HUES64 (cell line): ENCODE results near the gene ADCY9.

Experiments
- H3K27ac ChIP-seq: 2 replicates; pipeline ENCODE4 v1.7.0; 2013; ENCODE audit warnings: low read depth, low read length, inconsistent platforms
- H3K27me3 ChIP-seq: 2 replicates; pipeline ENCODE4 v1.6.1; 2013; ENCODE audit warnings: mild to moderate bottlenecking, low read length; ENCODE audit not compliant: insufficient read depth
- H3K36me3 ChIP-seq: 2 replicates; pipeline ENCODE4 v1.6.1; 2013; ENCODE audit warnings: mild to moderate bottlenecking, low read length; ENCODE audit not compliant: insufficient read depth
- H3K4me1 ChIP-seq: 2 replicates; pipeline ENCODE4 v1.6.1; 2013; ENCODE audit warnings: mild to moderate bottlenecking, low read length, moderate library complexity; ENCODE audit not compliant: insufficient read depth
- H3K4me3 ChIP-seq: 2 replicates; pipeline ENCODE4 v1.5.1; 2013; ENCODE audit warnings: mild to moderate bottlenecking, low read length, moderate library complexity
- H3K9ac ChIP-seq: 2 replicates; pipeline ENCODE4 v1.6.1; 2013; ENCODE audit warnings: mild to moderate bottlenecking, low read depth, low read length
- H3K9me3 ChIP-seq: 2 replicates; pipeline ENCODE4 v1.6.1; 2013; ENCODE audit warnings: low read depth, low read length; ENCODE audit not compliant: insufficient read depth
- WGBS: fragments of 150-250, 120-280 bp; methylation state at CpG from one replicate; pipeline ENCODE4 v1.1.7; 2013; ENCODE audit warnings: missing lambda C conversion rate; 5-methylcytosine and 5-hydroxymethylcytosine counted together

ADCY9 gene

DNA sequence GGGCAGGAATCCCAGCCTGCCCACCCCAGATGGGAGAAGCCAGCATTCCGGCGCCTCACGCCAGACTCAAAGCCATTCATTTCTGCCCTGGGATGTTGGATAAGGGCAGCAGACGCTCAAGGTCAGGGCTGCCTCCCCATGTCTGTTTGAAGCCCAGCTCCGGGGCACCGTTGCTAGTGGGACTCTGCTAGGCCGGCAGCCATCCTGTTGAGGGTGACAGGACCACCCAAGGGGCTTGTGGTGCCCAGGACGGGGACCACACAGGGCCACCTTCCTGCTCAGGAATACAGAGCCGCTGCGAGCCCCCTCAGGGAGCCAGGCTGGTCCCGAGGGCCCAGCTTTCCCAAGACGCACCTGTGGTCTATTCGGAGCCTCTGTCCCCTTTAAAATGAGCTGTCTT is 134.0 kb downstream of the ADCY9 start:
- H3K4me3 ChIP-seq: no peak overlapping the region
- H3K36me3 ChIP-seq: 0 out of 2 replicates have a peak, but pooled peaks cover under 1% of the 10 kb centered on the region
- H3K9me3 ChIP-seq: no peaks in the 10 kb centered on the region
- H3K4me1 ChIP-seq: no peaks in the 10 kb centered on the region
- WGBS: 94% methylated on average over 13 of the region's 13 CpGs
- H3K9ac ChIP-seq: no peak overlapping the region
- H3K27me3 ChIP-seq: no peaks in the 10 kb centered on the region; the same call in 1 of the 2 replicates
- no peak overlapping the region for H3K27ac ChIP-seq

GRCh38 chr16:3980253-3981111 is 135.8 kb downstream of the ADCY9 start:
- no peaks in the 10 kb centered on the region for H3K9me3 ChIP-seq
- H3K9ac ChIP-seq: no peak overlapping the region
- no peak overlapping the region for H3K27ac ChIP-seq
- 0 out of 2 replicates have a peak, but pooled peaks cover 2% of the 10 kb centered on the region for H3K36me3 ChIP-seq
- H3K4me1 ChIP-seq: no peaks in the 10 kb centered on the region
- 89% methylated on average over 19 of the region's 20 CpGs for WGBS
- no peaks in the 10 kb centered on the region; the same call in 1 of the 2 replicates for H3K27me3 ChIP-seq
- H3K4me3 ChIP-seq: no peak overlapping the region

DNA sequence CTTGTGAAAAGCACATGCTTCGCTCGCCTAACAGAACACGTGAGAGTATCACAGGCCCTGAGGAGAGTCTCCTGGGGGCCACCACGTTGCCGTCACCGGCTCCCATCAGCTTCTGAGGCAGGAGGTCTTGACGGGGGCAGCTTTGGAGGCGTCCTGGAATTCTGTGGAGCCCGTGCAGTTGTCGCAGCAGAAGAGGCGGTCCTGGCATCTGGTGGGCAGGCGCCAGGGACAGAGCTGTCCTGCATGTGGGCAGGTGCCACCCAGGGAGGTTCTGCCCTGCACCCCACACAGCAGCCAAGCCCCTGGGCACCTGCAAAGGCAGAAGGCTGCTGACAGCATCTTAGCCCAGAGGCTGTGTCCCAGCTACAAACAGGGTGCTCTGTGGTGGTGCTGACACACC is 136.7 kb downstream of the ADCY9 start:
- Histone ChIP-seq H3K27me3 (no peaks in the 10 kb centered on the region; the same call in 1 of the 2 replicates), H3K36me3 (0 out of 2 replicates have a peak, but pooled peaks cover 2% of the 10 kb centered on the region), H3K4me3 (no peak overlapping the region), H3K27ac (no peak overlapping the region), H3K9ac (no peak overlapping the region), H3K4me1 (no peaks in the 10 kb centered on the region), H3K9me3 (no peaks in the 10 kb centered on the region)
- WGBS: 89% methylated on average over 12 of the region's 12 CpGs

DNA sequence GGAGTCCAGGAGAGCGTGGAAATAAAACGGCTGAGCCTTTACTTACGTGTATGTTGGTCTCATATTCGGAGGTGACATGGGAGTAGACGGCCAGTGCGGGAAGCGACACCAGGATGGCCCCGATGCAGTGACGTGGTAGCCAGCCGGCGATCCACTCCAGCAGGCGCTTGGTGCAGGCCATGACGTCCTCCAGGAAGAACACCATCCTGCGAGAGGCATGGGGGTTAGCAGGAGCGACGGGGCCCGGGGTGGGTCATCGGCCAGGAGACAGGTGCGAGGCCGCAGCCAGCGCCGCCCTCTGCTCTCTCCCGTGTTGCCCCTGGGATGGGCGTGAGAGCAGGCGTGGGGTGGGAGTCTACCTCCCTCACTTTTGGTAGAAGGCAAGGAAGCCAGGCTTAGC is 137.2 kb downstream of the ADCY9 start:
- 0 out of 2 replicates have a peak, but pooled peaks cover 2% of the 10 kb centered on the region for H3K36me3 ChIP-seq
- H3K27me3 ChIP-seq: no peaks in the 10 kb centered on the region; the same call in 1 of the 2 replicates
- no peaks in the 10 kb centered on the region for H3K9me3 ChIP-seq
- WGBS: 95% methylated on average over 25 of the region's 25 CpGs
- H3K4me1 ChIP-seq: no peaks in the 10 kb centered on the region
- H3K27ac ChIP-seq: no peak overlapping the region
- H3K9ac ChIP-seq: no peak overlapping the region
- H3K4me3 ChIP-seq: no peak overlapping the region

- 0 out of 2 replicates have a peak, but pooled peaks cover 2% of the 10 kb centered on the region for H3K36me3 ChIP-seq
- no peaks in the 10 kb centered on the region for H3K4me1 ChIP-seq
- H3K4me3 ChIP-seq: no peak overlapping the region
- H3K9ac ChIP-seq: no peak overlapping the region
- no peaks in the 10 kb centered on the region for H3K9me3 ChIP-seq
- H3K27ac ChIP-seq: no peak overlapping the region
- no peaks in the 10 kb centered on the region for H3K27me3 ChIP-seq
- 89% methylated on average over 26 of the region's 26 CpGs for whole genome bisulfite sequencing
These were observed 138.9 kb downstream of the ADCY9 start for GRCh38 chr16:3977376-3977775.

DNA sequence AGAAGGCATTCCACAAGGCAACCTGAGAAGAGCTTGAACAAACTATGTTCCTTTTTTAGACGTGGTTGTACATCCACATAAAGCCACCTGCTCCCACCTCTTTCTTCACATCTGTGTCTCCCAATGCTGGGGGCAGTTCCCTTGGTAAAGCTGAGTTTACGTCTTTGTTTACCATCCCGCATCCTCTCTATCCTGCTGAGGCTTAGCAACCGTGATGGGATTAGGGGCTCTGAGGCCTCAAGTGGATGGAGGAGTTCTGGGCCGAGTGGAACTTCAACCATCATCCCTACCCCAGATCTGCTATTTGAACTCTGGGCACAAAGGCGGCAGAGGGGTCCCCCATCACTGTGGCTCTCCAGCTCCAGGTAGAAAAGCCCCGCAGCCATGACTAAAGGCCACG is 141.5 kb downstream of the ADCY9 start:
- H3K9me3 ChIP-seq: no peaks in the 10 kb centered on the region
- no peak overlapping the region for H3K27ac ChIP-seq
- no peaks in the 10 kb centered on the region for H3K27me3 ChIP-seq
- 87% methylated on average over 7 of the region's 8 CpGs for whole genome bisulfite sequencing
- no peaks in the 10 kb centered on the region for H3K4me1 ChIP-seq
- 0 out of 2 replicates have a peak, but pooled peaks cover 2% of the 10 kb centered on the region for H3K36me3 ChIP-seq
- no peak overlapping the region for H3K4me3 ChIP-seq
- no peak overlapping the region for H3K9ac ChIP-seq

- WGBS: 92% methylated on average over 8 of the region's 8 CpGs
- no peak overlapping the region for H3K4me3 ChIP-seq
- no peaks in the 10 kb centered on the region for H3K9me3 ChIP-seq
- H3K4me1 ChIP-seq: no peaks in the 10 kb centered on the region
- no peaks in the 10 kb centered on the region for H3K27me3 ChIP-seq
- no peaks in the 10 kb centered on the region for H3K36me3 ChIP-seq
- no peak overlapping the region for H3K27ac ChIP-seq
- H3K9ac ChIP-seq: no peak overlapping the region
These were observed 144.5 kb downstream of the ADCY9 start for GRCh38 chr16:3971706-3972105.

DNA sequence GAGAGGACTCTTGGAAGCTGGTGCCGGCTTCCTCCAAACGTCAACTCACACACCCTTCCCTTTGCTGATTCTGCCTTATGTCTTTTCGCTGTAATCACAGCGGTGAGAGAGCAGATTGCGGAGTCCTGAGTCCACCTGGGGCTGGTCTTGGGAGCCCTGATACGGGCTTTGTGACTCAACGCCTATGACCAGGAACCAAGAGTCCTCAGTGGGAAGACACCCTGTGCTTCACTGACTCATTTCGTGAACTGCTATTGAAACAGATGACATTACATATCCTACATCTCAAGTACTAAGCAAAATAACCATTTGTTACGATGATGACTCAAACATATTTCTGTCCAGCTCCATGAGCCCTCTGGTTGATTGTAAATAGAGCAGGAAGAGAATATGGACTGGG is 145.0 kb downstream of the ADCY9 start:
- 92% methylated on average over 9 of the region's 9 CpGs for WGBS
- Histone ChIP-seq H3K4me3 (no peak overlapping the region), H3K9me3 (no peaks in the 10 kb centered on the region), H3K4me1 (no peaks in the 10 kb centered on the region), H3K27ac (no peak overlapping the region), H3K27me3 (no peaks in the 10 kb centered on the region), H3K9ac (no peak overlapping the region), H3K36me3 (no peaks in the 10 kb centered on the region)

GRCh38 chr16:3968551-3968950 is 147.7 kb downstream of the ADCY9 start:
- H3K4me1 ChIP-seq: peaks cover 2% of the 10 kb centered on the region; the same call in 1 of the 2 replicates
- 96% methylated on average over 8 of the region's 8 CpGs for WGBS
- H3K4me3 ChIP-seq: no peak overlapping the region
- H3K27me3 ChIP-seq: no peaks in the 10 kb centered on the region
- no peaks in the 10 kb centered on the region for H3K36me3 ChIP-seq
- H3K9me3 ChIP-seq: no peaks in the 10 kb centered on the region
- no peak overlapping the region for H3K27ac ChIP-seq
- H3K9ac ChIP-seq: no peak overlapping the region

DNA sequence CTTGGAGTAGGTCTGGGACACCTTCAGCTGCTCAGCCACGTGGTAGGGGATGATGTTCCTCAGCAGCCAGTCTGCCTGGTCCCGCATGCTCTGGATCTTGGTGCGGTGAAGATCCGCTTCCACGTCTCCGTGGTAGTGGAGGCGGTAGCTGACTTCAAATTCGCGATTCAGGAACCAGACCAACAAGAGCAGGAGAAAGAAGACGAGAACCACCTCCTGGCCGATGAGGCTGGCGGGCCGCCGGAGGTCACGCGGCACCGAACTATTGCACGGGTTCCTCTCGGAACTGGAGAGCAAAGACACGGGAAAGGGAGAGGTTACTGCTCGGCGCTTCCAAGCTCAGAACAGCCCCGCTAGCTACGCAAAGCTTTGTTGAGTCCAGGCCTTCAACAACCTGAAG is 149.6 kb downstream of the ADCY9 start:
- Histone ChIP-seq H3K36me3 (no peaks in the 10 kb centered on the region), H3K27me3 (no peaks in the 10 kb centered on the region), H3K9me3 (no peaks in the 10 kb centered on the region), H3K27ac (no peak overlapping the region), H3K4me3 (no peak overlapping the region), H3K9ac (no peak overlapping the region), H3K4me1 (peaks cover 11% of the 10 kb centered on the region; the same call in 1 of the 2 replicates)
- WGBS: 95% methylated on average over 24 of the region's 24 CpGs

DNA sequence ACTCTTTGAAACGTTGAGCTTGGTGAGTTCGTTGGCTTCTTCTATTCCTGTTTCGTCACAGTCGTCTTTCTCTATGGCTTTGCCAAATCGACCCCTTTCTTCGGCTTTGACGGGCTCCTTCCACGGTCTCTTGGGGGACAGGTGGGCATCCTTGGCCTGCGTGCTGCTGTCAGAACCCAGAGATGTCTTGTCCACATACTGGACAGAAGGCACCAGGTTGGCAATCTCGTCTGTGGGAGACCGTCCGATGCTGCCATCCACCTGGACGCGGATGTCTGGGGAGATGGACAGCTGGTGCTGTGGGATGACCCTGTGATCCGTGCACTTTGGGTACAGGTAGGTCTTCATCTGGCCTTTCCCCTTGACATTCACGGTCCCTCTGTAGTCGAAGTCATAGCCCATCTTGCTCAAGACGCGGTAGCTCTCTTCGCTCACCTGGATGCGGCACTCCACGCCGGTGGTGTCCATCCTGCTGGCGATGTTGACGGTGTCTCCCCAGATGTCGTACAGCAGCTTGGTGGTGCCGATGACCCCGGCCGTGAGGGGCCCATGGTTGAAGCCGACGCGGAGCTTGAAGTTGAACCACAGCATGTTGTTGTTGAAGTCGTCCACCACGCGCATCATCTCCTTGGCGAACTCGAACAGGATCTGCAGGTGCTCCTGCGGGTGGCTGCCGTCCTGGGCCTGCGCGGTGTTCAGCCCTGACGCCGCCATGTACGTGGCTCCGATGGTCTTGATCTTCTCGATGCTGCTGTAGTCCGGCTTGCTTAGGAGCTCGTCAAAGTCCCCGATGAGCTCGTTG is 150.3 kb downstream of the ADCY9 start:
- 97% methylated on average over 50 of the region's 50 CpGs for WGBS
- H3K27ac ChIP-seq: no peak overlapping the region
- H3K36me3 ChIP-seq: no peaks in the 10 kb centered on the region

More for the DNA sequence above, 150.3 kb downstream of the ADCY9 start:
- peaks cover 11% of the 10 kb centered on the region; the same call in 1 of the 2 replicates for H3K4me1 ChIP-seq
- no peak overlapping the region for H3K9ac ChIP-seq
- H3K27me3 ChIP-seq: no peaks in the 10 kb centered on the region
- H3K4me3 ChIP-seq: no peak overlapping the region
- no peaks in the 10 kb centered on the region for H3K9me3 ChIP-seq
